Measurements from ENCODE around the gene TRMU. TPM values are rescaled to one million over a fixed set of nuclear protein-coding genes. Genes with fewer than 3 reads are reported as not detected.

The TRMU gene
- total and polyA plus RNA-seq, 2 of the 4 experiments (the other 2 are of a cell fraction): 19.0 to 36.4 TPM

DNA sequence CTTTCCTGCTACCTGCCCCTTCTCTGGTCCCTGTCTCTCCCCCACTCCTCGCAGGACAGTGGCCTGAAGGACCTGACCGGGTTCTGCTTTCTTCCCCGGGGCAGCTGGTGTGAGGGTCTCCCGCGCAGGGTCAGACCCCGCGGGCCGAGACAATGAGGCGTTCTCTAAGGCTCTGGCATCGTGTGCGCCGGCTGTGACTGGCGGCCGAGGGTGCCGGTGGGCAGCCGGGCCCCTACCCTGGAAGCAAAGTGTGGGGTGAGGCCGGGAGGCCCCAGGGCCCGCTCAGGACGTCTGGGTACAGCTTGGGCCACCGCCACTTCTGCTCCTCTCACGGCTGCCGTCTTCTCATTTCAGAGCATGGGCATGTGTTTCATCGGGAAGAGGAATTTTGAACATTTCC is 16.3 kb downstream of the TRMU start:
- no peak overlapping the region for H3K4me2 ChIP-seq (ENCODE audit: low read depth, low read length)
- H3K4ac ChIP-seq (ENCODE audit: low read depth, low read length): no peak overlapping the region
- peaks cover 5 to 7% of the 10 kb centered on the region in 2 experiments; a peak in 3 of 4 replicates for H3K79me1 ChIP-seq (ENCODE audit: low read depth in 1 of 2, low read length in 2 of 2)
- no peak overlapping the region for H2AK9ac ChIP-seq (replicated peaks; ENCODE audit: low read depth, low read length, poor library complexity)
- dilution Hi-C loops (cut with HindIII; ENCODE audit: low sequenced_read_pairs, unreplicated experiment) (no loop called here), intact Hi-C loops (cut with micrococcal nuclease) (no loop called here), in situ Hi-C loops (cut with MboI; ENCODE audit: low sequenced_read_pairs) (no loop called here)
- DNase-seq (no peak), ATAC-seq (ENCODE audit: low read depth) (no peak)
- POLR2A ChIA-PET (ENCODE audit: unreplicated experiment): no interaction called here
- H4K91ac ChIP-seq (ENCODE audit: insufficient read depth, low read depth, low read length): no peak overlapping the region
- no peak overlapping the region for H3K9ac ChIP-seq (ENCODE audit: low read depth, low read length)
- H4K8ac ChIP-seq (ENCODE audit: low read depth in 2 of 2, low read length in 2 of 2): no peak overlapping the region
- CTCF ChIA-PET: no interaction called here
- H3K9me3 ChIP-seq (ENCODE audit: control insufficient read depth, insufficient read depth, low read length): no peaks in the 10 kb centered on the region
- WGBS, 2 experiments (ENCODE audit: extremely low coverage in 2 of 2, insufficient read length in 1 of 2): 84% methylated on average over 12 of the region's 23 CpGs; no CpG with 5 or more reads in 1 of the 2 experiments
- no peak overlapping the region for H4K5ac ChIP-seq (ENCODE audit: low read depth, low read length)
- H3K4me3 ChIP-seq (ENCODE audit: insufficient read depth, low read depth, low read length): no peak overlapping the region
- H2BK120ac ChIP-seq (ENCODE audit: low read depth, low read length): no peak overlapping the region
- H3K27me3 ChIP-seq (ENCODE audit: control insufficient read depth, insufficient read depth, low read length): no peaks in the 10 kb centered on the region
- H3K27ac ChIP-seq (ENCODE audit: insufficient read depth, low read length): no peak overlapping the region
- no peak overlapping the region for H3K14ac ChIP-seq (replicated peaks; ENCODE audit: low read depth, low read length)
- no peak overlapping the region for H2BK15ac ChIP-seq (ENCODE audit: low read depth, low read length)
- no TSS peak for BruUV-seq (replicated peaks)
- H2AFZ ChIP-seq (replicated peaks; ENCODE audit: low read length, poor library complexity): no peak overlapping the region
- H2BK20ac ChIP-seq (ENCODE audit: low read depth, low read length): no peak overlapping the region
- no peak for TF ChIP-seq FOS (IDR thresholded peaks at IDR 0.05; ENCODE audit: low read depth, low read length)
- no peak for TF ChIP-seq MAZ (IDR thresholded peaks at IDR 0.05; ENCODE audit: borderline replicate concordance, low read depth, low read length)
- TF ChIP-seq, protein P1, sequence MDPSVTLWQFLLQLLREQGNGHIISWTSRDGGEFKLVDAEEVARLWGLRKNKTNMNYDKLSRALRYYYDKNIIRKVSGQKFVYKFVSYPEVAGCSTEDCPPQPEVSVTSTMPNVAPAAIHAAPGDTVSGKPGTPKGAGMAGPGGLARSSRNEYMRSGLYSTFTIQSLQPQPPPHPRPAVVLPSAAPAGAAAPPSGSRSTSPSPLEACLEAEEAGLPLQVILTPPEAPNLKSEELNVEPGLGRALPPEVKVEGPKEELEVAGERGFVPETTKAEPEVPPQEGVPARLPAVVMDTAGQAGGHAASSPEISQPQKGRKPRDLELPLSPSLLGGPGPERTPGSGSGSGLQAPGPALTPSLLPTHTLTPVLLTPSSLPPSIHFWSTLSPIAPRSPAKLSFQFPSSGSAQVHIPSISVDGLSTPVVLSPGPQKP (IDR thresholded peaks at IDR 0.05; ENCODE audit: borderline replicate concordance, low read depth, low read length): no peak
- TF ChIP-seq RAD21 (IDR thresholded peaks at IDR 0.05; ENCODE audit: low read length): no peak
- TF ChIP-seq, protein P2, sequence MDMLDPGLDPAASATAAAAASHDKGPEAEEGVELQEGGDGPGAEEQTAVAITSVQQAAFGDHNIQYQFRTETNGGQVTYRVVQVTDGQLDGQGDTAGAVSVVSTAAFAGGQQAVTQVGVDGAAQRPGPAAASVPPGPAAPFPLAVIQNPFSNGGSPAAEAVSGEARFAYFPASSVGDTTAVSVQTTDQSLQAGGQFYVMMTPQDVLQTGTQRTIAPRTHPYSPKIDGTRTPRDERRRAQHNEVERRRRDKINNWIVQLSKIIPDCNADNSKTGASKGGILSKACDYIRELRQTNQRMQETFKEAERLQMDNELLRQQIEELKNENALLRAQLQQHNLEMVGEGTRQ (IDR thresholded peaks at IDR 0.05; ENCODE audit: low read depth, low read length): no peak
- TF ChIP-seq CEBPB (IDR thresholded peaks at IDR 0.05; ENCODE audit: low read depth, low read length): no peak
- TF ChIP-seq RCOR1 (IDR thresholded peaks at IDR 0.05; ENCODE audit: insufficient replicate concordance, low read length): no peak
- TF ChIP-seq MXI1 (IDR thresholded peaks at IDR 0.05; ENCODE audit: borderline replicate concordance, low read depth, low read length): no peak
- no peak for TF ChIP-seq CHD1 (IDR thresholded peaks at IDR 0.05; ENCODE audit: low read depth, low read length)
- no peak for TF ChIP-seq MAFK (IDR thresholded peaks at IDR 0.05; ENCODE audit: low read depth, low read length)
- TF ChIP-seq SMC3 (IDR thresholded peaks at IDR 0.05; ENCODE audit: low read depth, low read length): no peak
- no peak for TF ChIP-seq BHLHE40 (IDR thresholded peaks at IDR 0.05; ENCODE audit: low read depth, low read length)
- TF ChIP-seq, protein P3, sequence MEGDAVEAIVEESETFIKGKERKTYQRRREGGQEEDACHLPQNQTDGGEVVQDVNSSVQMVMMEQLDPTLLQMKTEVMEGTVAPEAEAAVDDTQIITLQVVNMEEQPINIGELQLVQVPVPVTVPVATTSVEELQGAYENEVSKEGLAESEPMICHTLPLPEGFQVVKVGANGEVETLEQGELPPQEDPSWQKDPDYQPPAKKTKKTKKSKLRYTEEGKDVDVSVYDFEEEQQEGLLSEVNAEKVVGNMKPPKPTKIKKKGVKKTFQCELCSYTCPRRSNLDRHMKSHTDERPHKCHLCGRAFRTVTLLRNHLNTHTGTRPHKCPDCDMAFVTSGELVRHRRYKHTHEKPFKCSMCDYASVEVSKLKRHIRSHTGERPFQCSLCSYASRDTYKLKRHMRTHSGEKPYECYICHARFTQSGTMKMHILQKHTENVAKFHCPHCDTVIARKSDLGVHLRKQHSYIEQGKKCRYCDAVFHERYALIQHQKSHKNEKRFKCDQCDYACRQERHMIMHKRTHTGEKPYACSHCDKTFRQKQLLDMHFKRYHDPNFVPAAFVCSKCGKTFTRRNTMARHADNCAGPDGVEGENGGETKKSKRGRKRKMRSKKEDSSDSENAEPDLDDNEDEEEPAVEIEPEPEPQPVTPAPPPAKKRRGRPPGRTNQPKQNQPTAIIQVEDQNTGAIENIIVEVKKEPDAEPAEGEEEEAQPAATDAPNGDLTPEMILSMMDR (conservative IDR thresholded peaks at IDR 0.05; ENCODE audit: low read depth, low read length): no peak
- no peak for TF ChIP-seq RFX5 (IDR thresholded peaks at IDR 0.05; ENCODE audit: low read depth, low read length)
- H3K4me1 ChIP-seq (ENCODE audit: control insufficient read depth, insufficient read depth, low read length): no peaks in the 10 kb centered on the region
- H4K20me1 ChIP-seq (ENCODE audit: insufficient read depth, low read length): peaks cover 35% of the 10 kb centered on the region
- no peak overlapping the region for H3K56ac ChIP-seq (ENCODE audit: extremely low read depth, insufficient read depth, low read length)
- peaks cover 84% of the 10 kb centered on the region for H3K36me3 ChIP-seq (ENCODE audit: control insufficient read depth, insufficient read depth, low read length)
- H3K23ac ChIP-seq (ENCODE audit: low read depth, low read length): no peak overlapping the region
- no peak overlapping the region for H2BK5ac ChIP-seq (ENCODE audit: low read depth, low read length, poor library complexity, severe bottlenecking)
- no peak overlapping the region for H3K18ac ChIP-seq (ENCODE audit: low read depth, low read length)
- no peak overlapping the region for H2AK5ac ChIP-seq (ENCODE audit: low read depth, low read length)
- no peaks in the 10 kb centered on the region for H3K9me1 ChIP-seq (ENCODE audit: insufficient read depth, low read length)
